Measurements from ENCODE around the gene HOXD10.
A peak's percentile ranks its signal among the peaks of the same experiment; 100 is the strongest.

The HOXD10 gene

GRCh38 chr2:176078541-176079284 is 37.9 kb upstream of the HOXD10 start:
- Histone ChIP-seq H3K27ac (ENCODE audit: low read depth, low read length) (no peak overlapping the region), H3K9ac (ENCODE audit: low read length) (no peak overlapping the region), H3K4me1 (ENCODE audit: insufficient read depth, low read length) (peaks cover 3% of the 10 kb centered on the region), H3K4me3 (ENCODE audit: low read depth in 1 of 2, low read length in 2 of 2) (no peak overlapping the region), H3K9me3 (ENCODE audit: low read length) (no peaks in the 10 kb centered on the region), H3K36me3 (ENCODE audit: insufficient read depth, low read length) (no peaks in the 10 kb centered on the region), H3K27me3 (ENCODE audit: control insufficient read depth in 1 of 2, insufficient read depth in 2 of 2, low read length in 2 of 2) (peaks cover 91 to 95% of the 10 kb centered on the region in 2 donors)

GRCh38 chr2:176079285-176079830 is 37.2 kb upstream of the HOXD10 start:
- Histone ChIP-seq H3K4me3 (ENCODE audit: low read depth in 1 of 2, low read length in 2 of 2) (no peak overlapping the region), H3K9me3 (ENCODE audit: low read length) (no peaks in the 10 kb centered on the region), H3K36me3 (ENCODE audit: insufficient read depth, low read length) (no peaks in the 10 kb centered on the region), H3K27ac (ENCODE audit: low read depth, low read length) (no peak overlapping the region), H3K9ac (ENCODE audit: low read length) (no peak overlapping the region), H3K27me3 (ENCODE audit: control insufficient read depth in 1 of 2, insufficient read depth in 2 of 2, low read length in 2 of 2) (peaks cover 93 to 95% of the 10 kb centered on the region in 2 donors), H3K4me1 (ENCODE audit: insufficient read depth, low read length) (peaks cover 3% of the 10 kb centered on the region)

GRCh38 chr2:176079831-176080539 is 36.6 kb upstream of the HOXD10 start:
- H3K4me3 ChIP-seq (ENCODE audit: low read depth in 1 of 2, low read length in 2 of 2) = peak overlapping the region in 1 of 2 donors; percentile 36
- H3K4me1 ChIP-seq (ENCODE audit: insufficient read depth, low read length) = peaks cover 6% of the 10 kb centered on the region
- no peaks in the 10 kb centered on the region for H3K36me3 ChIP-seq (ENCODE audit: insufficient read depth, low read length)
- H3K9me3 ChIP-seq (ENCODE audit: low read length) = no peaks in the 10 kb centered on the region
- peaks cover 93 to 95% of the 10 kb centered on the region in 2 donors for H3K27me3 ChIP-seq (ENCODE audit: control insufficient read depth in 1 of 2, insufficient read depth in 2 of 2, low read length in 2 of 2)
- no peak overlapping the region for H3K27ac ChIP-seq (ENCODE audit: low read depth, low read length)
- no peak overlapping the region for H3K9ac ChIP-seq (ENCODE audit: low read length)

GRCh38 chr2:176080540-176081375 is 35.8 kb upstream of the HOXD10 start:
- H3K4me1 ChIP-seq (ENCODE audit: insufficient read depth, low read length) = peaks cover 8% of the 10 kb centered on the region

GRCh38 chr2:176081376-176081836 is 35.2 kb upstream of the HOXD10 start:
- Histone ChIP-seq H3K4me1 (ENCODE audit: insufficient read depth, low read length) (peaks cover 15% of the 10 kb centered on the region), H3K27me3 (ENCODE audit: control insufficient read depth in 1 of 2, insufficient read depth in 2 of 2, low read length in 2 of 2) (peaks cover 94 to 95% of the 10 kb centered on the region in 2 donors), H3K36me3 (ENCODE audit: insufficient read depth, low read length) (no peaks in the 10 kb centered on the region), H3K27ac (ENCODE audit: low read depth, low read length) (no peak overlapping the region), H3K4me3 (ENCODE audit: low read depth in 1 of 2, low read length in 2 of 2) (no peak overlapping the region), H3K9ac (ENCODE audit: low read length) (no peak overlapping the region), H3K9me3 (ENCODE audit: low read length) (no peaks in the 10 kb centered on the region)

More at GRCh38 chr2:176080540-176081375, 35.8 kb upstream of the HOXD10 start:
- no peak overlapping the region for H3K9ac ChIP-seq (ENCODE audit: low read length)
- H3K36me3 ChIP-seq (ENCODE audit: insufficient read depth, low read length) = no peaks in the 10 kb centered on the region
- H3K27ac ChIP-seq (ENCODE audit: low read depth, low read length) = no peak overlapping the region
- H3K4me3 ChIP-seq (ENCODE audit: low read depth in 1 of 2, low read length in 2 of 2) = peak overlapping the region in 1 of 2 donors; percentile 26
- H3K27me3 ChIP-seq (ENCODE audit: control insufficient read depth in 1 of 2, insufficient read depth in 2 of 2, low read length in 2 of 2) = peaks cover 93 to 95% of the 10 kb centered on the region in 2 donors
- H3K9me3 ChIP-seq (ENCODE audit: low read length) = no peaks in the 10 kb centered on the region

GRCh38 chr2:176081837-176082524 is 34.6 kb upstream of the HOXD10 start:
- H3K4me1 ChIP-seq (ENCODE audit: insufficient read depth, low read length) = peaks cover 15% of the 10 kb centered on the region
- no peaks in the 10 kb centered on the region for H3K36me3 ChIP-seq (ENCODE audit: insufficient read depth, low read length)
- H3K4me3 ChIP-seq (ENCODE audit: low read depth in 1 of 2, low read length in 2 of 2) = no peak overlapping the region
- no peaks in the 10 kb centered on the region for H3K9me3 ChIP-seq (ENCODE audit: low read length)
- H3K27ac ChIP-seq (ENCODE audit: low read depth, low read length) = no peak overlapping the region
- no peak overlapping the region for H3K9ac ChIP-seq (ENCODE audit: low read length)
- H3K27me3 ChIP-seq (ENCODE audit: control insufficient read depth in 1 of 2, insufficient read depth in 2 of 2, low read length in 2 of 2) = peaks cover 94 to 95% of the 10 kb centered on the region in 2 donors

DNA sequence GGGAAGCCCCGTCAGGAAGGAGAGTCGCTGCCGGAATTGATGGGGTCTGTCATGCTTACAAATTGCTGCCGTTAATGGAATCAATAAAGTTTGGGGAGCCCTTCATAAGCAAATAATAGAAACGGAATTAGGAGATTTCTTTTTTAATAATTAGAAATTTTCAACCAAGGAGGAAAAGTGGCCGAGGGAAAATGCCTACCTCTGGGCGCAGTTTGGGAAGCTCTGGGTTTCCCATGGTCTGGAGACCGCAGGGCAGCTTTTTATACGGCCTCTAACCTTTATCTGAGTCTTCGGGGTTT is 34.1 kb upstream of the HOXD10 start:
- no peak overlapping the region for H3K27ac ChIP-seq (ENCODE audit: low read depth, low read length)
- peaks cover 94 to 95% of the 10 kb centered on the region in 2 donors for H3K27me3 ChIP-seq (ENCODE audit: control insufficient read depth in 1 of 2, insufficient read depth in 2 of 2, low read length in 2 of 2)
- H3K36me3 ChIP-seq (ENCODE audit: insufficient read depth, low read length) = no peaks in the 10 kb centered on the region
- no peak overlapping the region for H3K9ac ChIP-seq (ENCODE audit: low read length)
- H3K4me1 ChIP-seq (ENCODE audit: insufficient read depth, low read length) = peaks cover 15% of the 10 kb centered on the region
- H3K4me3 ChIP-seq (ENCODE audit: low read depth in 1 of 2, low read length in 2 of 2) = no peak overlapping the region
- no peaks in the 10 kb centered on the region for H3K9me3 ChIP-seq (ENCODE audit: low read length)

DNA sequence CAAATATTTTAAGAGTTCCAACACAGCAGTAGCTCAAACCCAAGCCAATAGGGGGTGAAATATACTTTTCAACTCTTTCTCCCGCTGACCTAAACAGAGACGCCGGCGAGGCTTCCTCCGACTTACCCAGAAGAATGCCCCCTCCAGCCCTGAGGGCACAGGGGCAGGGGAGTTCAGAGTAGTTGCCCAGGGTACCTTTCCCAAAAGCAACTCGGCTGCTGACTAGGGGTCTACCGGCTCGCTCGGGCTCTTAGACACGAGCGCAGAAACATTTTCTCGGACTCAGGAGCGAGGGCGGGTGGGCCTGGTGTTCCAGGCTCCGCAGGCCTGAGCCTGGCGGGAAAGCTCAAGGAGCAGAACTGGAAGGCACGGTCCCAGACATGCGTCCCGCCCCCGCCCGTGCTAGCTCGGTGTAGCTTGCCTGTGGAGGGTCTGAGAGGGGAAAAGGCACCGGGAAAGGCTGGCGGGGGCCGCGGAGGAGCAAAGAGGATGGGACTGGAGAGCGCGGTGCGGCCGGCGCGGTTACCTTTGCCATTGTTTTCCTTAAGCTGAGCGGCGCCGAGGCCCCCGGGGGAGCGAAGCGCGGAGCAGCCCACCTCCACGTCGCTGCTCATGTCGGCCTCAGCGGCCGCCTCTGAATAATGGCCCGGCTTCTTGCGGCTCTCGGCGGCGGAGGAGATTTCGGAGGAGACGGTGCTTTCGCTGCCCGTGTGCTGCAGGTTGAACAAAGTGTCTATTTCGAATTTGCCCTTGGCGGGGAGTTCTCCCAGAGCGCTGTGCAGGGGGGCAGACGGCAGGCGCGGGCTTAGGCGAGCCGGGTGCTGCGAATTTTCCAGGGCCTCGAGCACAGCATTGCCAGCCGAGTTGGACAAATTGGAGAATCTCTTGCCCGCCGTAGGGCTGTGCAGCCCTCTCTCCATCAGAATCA is 33.5 kb upstream of the HOXD10 start:
- H3K9ac ChIP-seq (ENCODE audit: low read length) = no peak overlapping the region
- peaks cover 19% of the 10 kb centered on the region for H3K4me1 ChIP-seq (ENCODE audit: insufficient read depth, low read length)
- no peak overlapping the region for H3K27ac ChIP-seq (ENCODE audit: low read depth, low read length)
- no peaks in the 10 kb centered on the region for H3K36me3 ChIP-seq (ENCODE audit: insufficient read depth, low read length)
- H3K9me3 ChIP-seq (ENCODE audit: low read length) = no peaks in the 10 kb centered on the region
- no peak overlapping the region for H3K4me3 ChIP-seq (ENCODE audit: low read depth in 1 of 2, low read length in 2 of 2)
- peaks cover 96 to 98% of the 10 kb centered on the region in 2 donors for H3K27me3 ChIP-seq (ENCODE audit: control insufficient read depth in 1 of 2, insufficient read depth in 2 of 2, low read length in 2 of 2)

GRCh38 chr2:176083796-176084261 is 32.7 kb upstream of the HOXD10 start, which contains the start of gene EVX2:
TSS of gene EVX2 (minus strand) at chr2:176083962. CDS start at chr2:176083776, 186 bp downstream.
- Histone ChIP-seq H3K4me3 (ENCODE audit: low read depth in 1 of 2, low read length in 2 of 2) (no peak within 1 kb of the TSS), H3K4me1 (ENCODE audit: insufficient read depth, low read length) (peaks cover 24% of the 10 kb centered on the region), H3K36me3 (ENCODE audit: insufficient read depth, low read length) (no peaks in the 10 kb centered on the region), H3K9me3 (ENCODE audit: low read length) (no peaks in the 10 kb centered on the region), H3K9ac (ENCODE audit: low read length) (no peak within 1 kb of the TSS), H3K27me3 (ENCODE audit: control insufficient read depth in 1 of 2, insufficient read depth in 2 of 2, low read length in 2 of 2) (peaks cover 96 to 98% of the 10 kb centered on the region in 2 donors), H3K27ac (ENCODE audit: low read depth, low read length) (no peak within 1 kb of the TSS)

DNA sequence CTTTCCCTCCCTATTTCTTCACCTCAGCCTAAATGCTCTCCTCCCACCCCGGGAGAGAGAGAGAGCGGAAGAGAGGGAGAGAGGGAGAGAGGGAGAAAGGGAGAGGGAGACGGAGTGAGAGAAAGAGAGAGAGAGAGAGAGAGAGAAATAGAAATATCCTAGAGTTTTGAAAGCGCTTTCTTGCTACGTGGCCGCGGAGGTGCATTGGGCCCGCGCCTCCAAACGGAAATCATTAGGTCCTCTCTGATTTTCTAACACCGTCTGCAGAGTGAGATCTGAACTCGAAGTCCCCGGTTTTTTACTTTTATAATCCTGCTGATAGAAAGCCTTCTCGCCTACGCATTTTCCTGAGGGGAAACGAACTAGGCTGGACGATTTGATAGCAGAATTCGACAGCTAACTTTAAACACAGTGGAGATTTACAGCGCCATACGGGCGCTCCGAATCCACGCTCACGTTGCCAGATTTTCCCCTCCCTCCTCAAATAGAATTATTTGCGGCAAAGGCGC is 31.9 kb upstream of the HOXD10 start:
- peaks cover 24% of the 10 kb centered on the region for H3K4me1 ChIP-seq (ENCODE audit: insufficient read depth, low read length)
- peaks cover 96 to 98% of the 10 kb centered on the region in 2 donors for H3K27me3 ChIP-seq (ENCODE audit: control insufficient read depth in 1 of 2, insufficient read depth in 2 of 2, low read length in 2 of 2)

More for the DNA sequence above, 31.9 kb upstream of the HOXD10 start:
- Histone ChIP-seq H3K9me3 (ENCODE audit: low read length) (no peaks in the 10 kb centered on the region), H3K4me3 (ENCODE audit: low read depth in 1 of 2, low read length in 2 of 2) (no peak overlapping the region), H3K27ac (ENCODE audit: low read depth, low read length) (no peak overlapping the region), H3K36me3 (ENCODE audit: insufficient read depth, low read length) (no peaks in the 10 kb centered on the region), H3K9ac (ENCODE audit: low read length) (no peak overlapping the region)
